ENCODE results near the gene CCDC24. TPM values are rescaled to one million over a fixed set of nuclear protein-coding genes. Genes with fewer than 3 reads are reported as not detected.

The CCDC24 gene
- total and polyA plus RNA-seq, 9 of the 15 experiments (the other 6 are each of a cell fraction or from before 2014, with no cell fraction given) = 0.31 to 4.5 (median 1.5) TPM

DNA sequence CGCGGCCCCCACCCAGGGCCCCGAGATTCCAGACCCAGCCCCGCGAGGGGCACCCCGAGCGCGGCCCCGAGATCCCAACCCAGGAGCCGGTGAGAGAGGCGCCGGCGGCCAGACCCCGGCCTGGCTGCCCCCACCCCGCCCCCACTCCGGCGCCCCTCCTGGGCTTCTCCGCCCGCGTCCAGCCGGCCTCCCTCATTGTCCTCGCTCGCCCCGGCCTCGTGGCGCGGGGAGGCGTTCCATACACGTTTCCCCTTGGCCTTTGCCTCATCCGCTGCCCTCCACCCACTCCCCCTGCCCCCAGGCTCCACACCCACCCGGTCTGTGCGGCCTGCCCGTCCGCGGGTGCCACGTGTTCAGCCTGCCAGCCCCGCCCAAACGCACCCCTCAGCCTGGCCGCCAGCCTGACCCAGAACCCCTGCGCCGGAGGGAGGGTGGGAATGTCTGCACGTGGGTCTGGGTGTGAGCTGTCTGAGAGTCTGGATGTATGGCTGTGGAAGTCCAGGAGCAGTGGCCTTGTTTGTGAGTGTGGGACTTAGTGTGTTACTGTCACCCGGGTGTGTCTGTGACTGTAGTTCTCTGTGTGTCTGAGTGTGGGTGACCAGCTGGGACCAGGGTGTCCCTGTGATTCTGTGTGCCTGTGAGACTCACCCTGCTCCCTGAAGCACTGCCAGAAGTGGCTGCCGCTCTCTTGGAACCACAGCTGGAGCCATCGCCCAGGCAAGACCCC, 11.7 kb upstream of the CCDC24 start (continued):
- TF ChIP-seq, protein P1, sequence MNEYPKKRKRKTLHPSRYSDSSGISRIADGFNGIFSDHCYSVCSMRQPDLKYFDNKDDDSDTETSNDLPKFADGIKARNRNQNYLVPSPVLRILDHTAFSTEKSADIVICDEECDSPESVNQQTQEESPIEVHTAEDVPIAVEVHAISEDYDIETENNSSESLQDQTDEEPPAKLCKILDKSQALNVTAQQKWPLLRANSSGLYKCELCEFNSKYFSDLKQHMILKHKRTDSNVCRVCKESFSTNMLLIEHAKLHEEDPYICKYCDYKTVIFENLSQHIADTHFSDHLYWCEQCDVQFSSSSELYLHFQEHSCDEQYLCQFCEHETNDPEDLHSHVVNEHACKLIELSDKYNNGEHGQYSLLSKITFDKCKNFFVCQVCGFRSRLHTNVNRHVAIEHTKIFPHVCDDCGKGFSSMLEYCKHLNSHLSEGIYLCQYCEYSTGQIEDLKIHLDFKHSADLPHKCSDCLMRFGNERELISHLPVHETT (CRISPR knock-in tag; conservative IDR thresholded peaks at IDR 0.05 in 1 of 2, IDR thresholded peaks at IDR 0.05 in 1 of 2) = peak in 1 of 2 experiments; percentile 84; a peak in 1 of 4 replicates
- TF ChIP-seq, protein P2, sequence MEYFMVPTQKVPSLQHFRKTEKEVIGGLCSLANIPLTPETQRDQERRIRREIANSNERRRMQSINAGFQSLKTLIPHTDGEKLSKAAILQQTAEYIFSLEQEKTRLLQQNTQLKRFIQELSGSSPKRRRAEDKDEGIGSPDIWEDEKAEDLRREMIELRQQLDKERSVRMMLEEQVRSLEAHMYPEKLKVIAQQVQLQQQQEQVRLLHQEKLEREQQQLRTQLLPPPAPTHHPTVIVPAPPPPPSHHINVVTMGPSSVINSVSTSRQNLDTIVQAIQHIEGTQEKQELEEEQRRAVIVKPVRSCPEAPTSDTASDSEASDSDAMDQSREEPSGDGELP (CRISPR knock-in tag; IDR thresholded peaks at IDR 0.05; ENCODE audit: borderline replicate concordance) = peak; percentile 78; the same call in 1 of the 2 replicates
- no peak for TF ChIP-seq SRSF1 (IDR thresholded peaks at IDR 0.05; ENCODE audit: low read depth, low read length)
- no peak for TF ChIP-seq TAL1 (IDR thresholded peaks at IDR 0.05)
- TF ChIP-seq SRSF9 (IDR thresholded peaks at IDR 0.05; ENCODE audit: borderline replicate concordance, low read depth, low read length) = no peak
- TF ChIP-seq, protein P3, sequence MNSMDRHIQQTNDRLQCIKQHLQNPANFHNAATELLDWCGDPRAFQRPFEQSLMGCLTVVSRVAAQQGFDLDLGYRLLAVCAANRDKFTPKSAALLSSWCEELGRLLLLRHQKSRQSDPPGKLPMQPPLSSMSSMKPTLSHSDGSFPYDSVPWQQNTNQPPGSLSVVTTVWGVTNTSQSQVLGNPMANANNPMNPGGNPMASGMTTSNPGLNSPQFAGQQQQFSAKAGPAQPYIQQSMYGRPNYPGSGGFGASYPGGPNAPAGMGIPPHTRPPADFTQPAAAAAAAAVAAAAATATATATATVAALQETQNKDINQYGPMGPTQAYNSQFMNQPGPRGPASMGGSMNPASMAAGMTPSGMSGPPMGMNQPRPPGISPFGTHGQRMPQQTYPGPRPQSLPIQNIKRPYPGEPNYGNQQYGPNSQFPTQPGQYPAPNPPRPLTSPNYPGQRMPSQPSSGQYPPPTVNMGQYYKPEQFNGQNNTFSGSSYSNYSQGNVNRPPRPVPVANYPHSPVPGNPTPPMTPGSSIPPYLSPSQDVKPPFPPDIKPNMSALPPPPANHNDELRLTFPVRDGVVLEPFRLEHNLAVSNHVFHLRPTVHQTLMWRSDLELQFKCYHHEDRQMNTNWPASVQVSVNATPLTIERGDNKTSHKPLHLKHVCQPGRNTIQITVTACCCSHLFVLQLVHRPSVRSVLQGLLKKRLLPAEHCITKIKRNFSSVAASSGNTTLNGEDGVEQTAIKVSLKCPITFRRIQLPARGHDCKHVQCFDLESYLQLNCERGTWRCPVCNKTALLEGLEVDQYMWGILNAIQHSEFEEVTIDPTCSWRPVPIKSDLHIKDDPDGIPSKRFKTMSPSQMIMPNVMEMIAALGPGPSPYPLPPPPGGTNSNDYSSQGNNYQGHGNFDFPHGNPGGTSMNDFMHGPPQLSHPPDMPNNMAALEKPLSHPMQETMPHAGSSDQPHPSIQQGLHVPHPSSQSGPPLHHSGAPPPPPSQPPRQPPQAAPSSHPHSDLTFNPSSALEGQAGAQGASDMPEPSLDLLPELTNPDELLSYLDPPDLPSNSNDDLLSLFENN (IDR thresholded peaks at IDR 0.05; ENCODE audit: low read depth in 2 of 2, low read length in 2 of 2) = no peak
- no peak for TF ChIP-seq ZBTB17 (CRISPR knock-in tag; IDR thresholded peaks at IDR 0.05)
- no peak for TF ChIP-seq ZNF224 (CRISPR knock-in tag; IDR thresholded peaks at IDR 0.05)
- TF ChIP-seq, protein P4, sequence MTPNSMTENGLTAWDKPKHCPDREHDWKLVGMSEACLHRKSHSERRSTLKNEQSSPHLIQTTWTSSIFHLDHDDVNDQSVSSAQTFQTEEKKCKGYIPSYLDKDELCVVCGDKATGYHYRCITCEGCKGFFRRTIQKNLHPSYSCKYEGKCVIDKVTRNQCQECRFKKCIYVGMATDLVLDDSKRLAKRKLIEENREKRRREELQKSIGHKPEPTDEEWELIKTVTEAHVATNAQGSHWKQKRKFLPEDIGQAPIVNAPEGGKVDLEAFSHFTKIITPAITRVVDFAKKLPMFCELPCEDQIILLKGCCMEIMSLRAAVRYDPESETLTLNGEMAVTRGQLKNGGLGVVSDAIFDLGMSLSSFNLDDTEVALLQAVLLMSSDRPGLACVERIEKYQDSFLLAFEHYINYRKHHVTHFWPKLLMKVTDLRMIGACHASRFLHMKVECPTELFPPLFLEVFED (CRISPR knock-in tag; conservative IDR thresholded peaks at IDR 0.05) = peak; percentile 30; the same call in 1 of the 2 replicates
- TF ChIP-seq, protein P5, sequence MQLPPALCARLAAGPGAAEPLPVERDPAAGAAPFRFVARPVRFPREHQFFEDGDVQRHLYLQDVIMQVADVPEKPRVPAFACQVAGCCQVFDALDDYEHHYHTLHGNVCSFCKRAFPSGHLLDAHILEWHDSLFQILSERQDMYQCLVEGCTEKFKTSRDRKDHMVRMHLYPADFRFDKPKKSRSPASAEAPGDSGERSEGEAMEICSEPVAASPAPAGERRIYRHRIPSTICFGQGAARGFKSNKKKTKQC (CRISPR knock-in tag; IDR thresholded peaks at IDR 0.05) = peak; percentile 28; the same call in 1 of the 2 replicates
- TF ChIP-seq ZNF583 (CRISPR knock-in tag; IDR thresholded peaks at IDR 0.05) = no peak
- peak; percentile 90 for TF ChIP-seq SAP30 (IDR thresholded peaks at IDR 0.05; ENCODE audit: borderline replicate concordance, insufficient read depth, low read depth, low read length, poor library complexity, severe bottlenecking)
- no peak for TF ChIP-seq ZNF354B (CRISPR knock-in tag; IDR thresholded peaks at IDR 0.05)
- 0 out of 2 replicates have a peak, but pooled peaks have one; percentile 22 for TF ChIP-seq TCF3 (CRISPR knock-in tag; IDR thresholded peaks at IDR 0.05)
- TF ChIP-seq L3MBTL2 (IDR thresholded peaks at IDR 0.05) = peak; percentile 79
- TF ChIP-seq MBD2 (IDR thresholded peaks at IDR 0.05; ENCODE audit: borderline replicate concordance, low read depth) = no peak
- no peak for TF ChIP-seq ATF7 (IDR thresholded peaks at IDR 0.05)
- TF ChIP-seq MCM5 (IDR thresholded peaks at IDR 0.05; ENCODE audit: low read depth) = no peak
- peak; percentile 17 for TF ChIP-seq TAF1 (IDR thresholded peaks at IDR 0.05; ENCODE audit: control insufficient read depth, extremely low read depth, insufficient read depth, low read length, severe bottlenecking)
